ENCODE measurements around the gene MAP2K3. TPM values are rescaled to one million over a fixed set of nuclear protein-coding genes. Genes with fewer than 3 reads are reported as not detected.

Gene MAP2K3
- polyA plus RNA-seq, 1 donor (not counting 4 experiments of a cell fraction or from before 2014, with no cell fraction given), result 22.4 TPM

GRCh38 chr17:21241564-21241963 lies 42.9 kb upstream of the MAP2K3 start:
- Histone ChIP-seq H3K4me2 (ENCODE audit: control insufficient read depth, extremely low read depth, insufficient read depth, low read depth, low read length) (no peak overlapping the region), H3K9ac (ENCODE audit: control insufficient read depth, extremely low read depth, insufficient read depth, low read length) (no peak overlapping the region), H4K20me1 (ENCODE audit: control insufficient read depth, extremely low read depth, insufficient read depth, low read length) (no peaks in the 10 kb centered on the region), H2AFZ (ENCODE audit: control insufficient read depth, low read length) (no peak overlapping the region), H3K4me1 (ENCODE audit: control insufficient read depth, extremely low read depth, insufficient read depth, low read length) (no peaks in the 10 kb centered on the region), H3K9me1 (ENCODE audit: control insufficient read depth, extremely low read depth, insufficient read depth, low read length) (no peaks in the 10 kb centered on the region), H3K9me3 (ENCODE audit: control insufficient read depth, low read depth, low read length) (no peaks in the 10 kb centered on the region), H3K27ac (ENCODE audit: control insufficient read depth, insufficient read depth, low read length) (no peak overlapping the region), H3K79me2 (ENCODE audit: control insufficient read depth, insufficient read depth, low read length) (no peaks in the 10 kb centered on the region), H3K4me3 (ENCODE audit: control insufficient read depth in 2 of 3, extremely low read depth in 1 of 3, insufficient read depth in 2 of 3, low read depth in 1 of 3, low read length in 3 of 3) (no peak overlapping the region), H3K27me3 (ENCODE audit: control insufficient read depth, extremely low read depth, insufficient read depth, low read length) (no peaks in the 10 kb centered on the region), H3K36me3 (ENCODE audit: control insufficient read depth in 2 of 2, extremely low read depth in 1 of 2, insufficient read depth in 2 of 2, low read length in 2 of 2) (no peaks in the 10 kb centered on the region)
- dilution Hi-C loops (cut with MboI; ENCODE audit: extremely low pct_ligation_motif_present, low sequenced_read_pairs), result no loop called here
- DNase-seq (ENCODE audit: low read depth, low spot score), result no peak
- TF ChIP-seq EZH2 (IDR thresholded peaks at IDR 0.05; ENCODE audit: low read length), result no peak
- TF ChIP-seq CTCF (optimal IDR thresholded peaks at IDR 0.05 in 1 of 3, IDR thresholded peaks at IDR 0.05 in 1 of 3, conservative IDR thresholded peaks at IDR 0.05 in 1 of 3; ENCODE audit: extremely low read depth in 1 of 3, insufficient read depth in 2 of 3, low read length in 3 of 3), result no peak
- no peak for FAIRE-seq

- FAIRE-seq, result no peak
- no peaks in the 10 kb centered on the region for H3K9me1 ChIP-seq (ENCODE audit: control insufficient read depth, extremely low read depth, insufficient read depth, low read length)
- H3K9me3 ChIP-seq (ENCODE audit: control insufficient read depth, low read depth, low read length), result no peaks in the 10 kb centered on the region
- no peaks in the 10 kb centered on the region for H4K20me1 ChIP-seq (ENCODE audit: control insufficient read depth, extremely low read depth, insufficient read depth, low read length)
- no peak overlapping the region for H3K4me2 ChIP-seq (ENCODE audit: control insufficient read depth, extremely low read depth, insufficient read depth, low read depth, low read length)
- no peak overlapping the region for H3K27ac ChIP-seq (ENCODE audit: control insufficient read depth, insufficient read depth, low read length)
- no peaks in the 10 kb centered on the region for H3K4me1 ChIP-seq (ENCODE audit: control insufficient read depth, extremely low read depth, insufficient read depth, low read length)
- no peaks in the 10 kb centered on the region for H3K36me3 ChIP-seq (ENCODE audit: control insufficient read depth in 2 of 2, extremely low read depth in 1 of 2, insufficient read depth in 2 of 2, low read length in 2 of 2)
- TF ChIP-seq CTCF (optimal IDR thresholded peaks at IDR 0.05 in 1 of 3, IDR thresholded peaks at IDR 0.05 in 1 of 3, conservative IDR thresholded peaks at IDR 0.05 in 1 of 3; ENCODE audit: extremely low read depth in 1 of 3, insufficient read depth in 2 of 3, low read length in 3 of 3) (no peak), EZH2 (IDR thresholded peaks at IDR 0.05; ENCODE audit: low read length) (no peak)
- no peaks in the 10 kb centered on the region for H3K27me3 ChIP-seq (ENCODE audit: control insufficient read depth, extremely low read depth, insufficient read depth, low read length)
- no peak overlapping the region for H3K9ac ChIP-seq (ENCODE audit: control insufficient read depth, extremely low read depth, insufficient read depth, low read length)
- dilution Hi-C loops (cut with MboI; ENCODE audit: extremely low pct_ligation_motif_present, low sequenced_read_pairs), result no loop called here
- no peak for DNase-seq (ENCODE audit: low read depth, low spot score)
- H3K4me3 ChIP-seq (ENCODE audit: control insufficient read depth in 2 of 3, extremely low read depth in 1 of 3, insufficient read depth in 2 of 3, low read depth in 1 of 3, low read length in 3 of 3), result no peak overlapping the region
- no peak overlapping the region for H2AFZ ChIP-seq (ENCODE audit: control insufficient read depth, low read length)
- H3K79me2 ChIP-seq (ENCODE audit: control insufficient read depth, insufficient read depth, low read length), result no peaks in the 10 kb centered on the region
Measured at GRCh38 chr17:21242026-21242697, 42.3 kb upstream of the MAP2K3 start.
